ENCODE measurements around the gene FBRSL1. TPM values are rescaled to one million over a fixed set of nuclear protein-coding genes. Genes with fewer than 3 reads are reported as not detected.

FBRSL1 gene
- total RNA-seq, 4 donors from 2014 or later: 14.4 to 28.1 (median 18.5) TPM

GRCh38 chr12:132517013-132517739 lies 27.2 kb downstream of the FBRSL1 start:
- Histone ChIP-seq H3K4me1 (peaks cover 12 to 39% (median 22%) of the 10 kb centered on the region in 4 donors), H3K36me3 (peaks cover 5 to 34% (median 25%) of the 10 kb centered on the region in 4 donors), H3K4me3 (no peak overlapping the region), H3K27ac (replicated peaks in 1 of 4) (no peak overlapping the region), H3K27me3 (no peaks in the 10 kb centered on the region), H3K9me3 (peaks cover 0 to 15% (median 0%) of the 10 kb centered on the region in 4 donors)
- DNase-seq (ENCODE audit: extremely low spot score): no peak
- no peak for TF ChIP-seq POLR2AphosphoS5 (IDR thresholded peaks at IDR 0.05)
- no peak for TF ChIP-seq POLR2A (IDR thresholded peaks at IDR 0.05; ENCODE audit: low read depth)
- no peak for TF ChIP-seq EP300 (IDR thresholded peaks at IDR 0.05)
- TF ChIP-seq CTCF (IDR thresholded peaks at IDR 0.05): no peak
- 93% methylated on average over 11 of the region's 19 CpGs for WGBS
- intact Hi-C loops (cut with DNase I): no loop called here

GRCh38 chr12:132517740-132518100 lies 27.8 kb downstream of the FBRSL1 start:
- Histone ChIP-seq H3K4me3 (no peak overlapping the region), H3K4me1 (peaks cover 10 to 39% (median 18%) of the 10 kb centered on the region in 4 donors), H3K27ac (replicated peaks in 1 of 4) (no peak overlapping the region), H3K9me3 (peaks cover 0 to 15% (median 0%) of the 10 kb centered on the region in 4 donors), H3K36me3 (peaks cover 5 to 29% (median 21%) of the 10 kb centered on the region in 4 donors), H3K27me3 (no peaks in the 10 kb centered on the region)
- DNase-seq (ENCODE audit: extremely low spot score): no peak
- WGBS: 88% methylated on average over 7 of the region's 10 CpGs
- intact Hi-C loops (cut with DNase I): no loop called here
- TF ChIP-seq POLR2AphosphoS5 (IDR thresholded peaks at IDR 0.05): no peak

DNA sequence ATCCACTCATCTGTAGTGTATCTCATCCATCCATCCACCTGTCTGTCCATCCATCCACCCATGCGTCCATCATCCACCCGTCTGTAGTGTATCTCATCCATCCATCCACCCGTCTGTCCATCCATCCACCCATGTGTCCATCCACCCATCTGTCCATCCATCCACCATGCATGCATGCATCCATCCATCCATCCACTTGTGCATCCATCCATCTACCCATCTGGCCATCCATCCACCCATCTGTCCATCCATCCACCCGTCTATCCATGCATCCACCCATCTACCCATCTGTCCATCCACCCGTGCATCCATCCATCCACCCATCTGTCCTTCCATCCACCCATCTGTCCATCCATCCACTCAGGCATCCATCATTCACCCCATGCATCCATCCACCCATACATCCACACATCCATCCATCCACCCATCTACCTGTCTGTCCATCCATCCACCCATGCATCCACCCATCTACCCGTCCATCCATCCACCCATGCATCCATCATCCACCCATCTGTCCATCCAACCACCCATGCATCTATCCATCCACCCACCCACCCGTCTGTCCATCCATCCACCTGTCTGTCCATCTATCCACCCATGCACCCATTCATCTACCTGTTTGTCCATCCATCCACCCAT lies 28.5 kb downstream of the FBRSL1 start:
- intact Hi-C loops (cut with DNase I): no loop called here
- H3K36me3 ChIP-seq: peaks cover 5 to 29% (median 20%) of the 10 kb centered on the region in 4 donors

GRCh38 chr12:132520421-132521199 lies 30.7 kb downstream of the FBRSL1 start:
- no peak overlapping the region for H3K27ac ChIP-seq (replicated peaks in 1 of 4)
- intact Hi-C loops (cut with DNase I): loop anchor here (5.0 kb wide), 1 partner anchor 103 kb away; no protein-coding TSS in a partner anchor

More for the DNA sequence above, 28.5 kb downstream of the FBRSL1 start:
- no peak for TF ChIP-seq EP300 (IDR thresholded peaks at IDR 0.05)
- no peak for TF ChIP-seq POLR2AphosphoS5 (IDR thresholded peaks at IDR 0.05)
- no peak for TF ChIP-seq POLR2A (IDR thresholded peaks at IDR 0.05; ENCODE audit: low read depth)
- no peak for TF ChIP-seq CTCF (IDR thresholded peaks at IDR 0.05)
- Histone ChIP-seq H3K4me1 (peaks cover 13 to 39% (median 21%) of the 10 kb centered on the region in 4 donors), H3K27me3 (no peaks in the 10 kb centered on the region), H3K4me3 (no peak overlapping the region), H3K9me3 (peaks cover 0 to 15% (median 0%) of the 10 kb centered on the region in 4 donors), H3K27ac (replicated peaks in 1 of 4) (no peak overlapping the region)
- WGBS: 92% methylated on average over 7 of the region's 7 CpGs
- no peak for DNase-seq (ENCODE audit: extremely low spot score)

More at GRCh38 chr12:132520421-132521199, 30.7 kb downstream of the FBRSL1 start:
- Histone ChIP-seq H3K27me3 (no peaks in the 10 kb centered on the region), H3K9me3 (peaks cover 0 to 10% (median 0%) of the 10 kb centered on the region in 4 donors), H3K36me3 (peaks cover 5 to 27% (median 20%) of the 10 kb centered on the region in 4 donors), H3K4me3 (no peak overlapping the region), H3K4me1 (peaks cover 20 to 46% (median 30%) of the 10 kb centered on the region in 4 donors)
- TF ChIP-seq EP300 (IDR thresholded peaks at IDR 0.05) (no peak), POLR2A (IDR thresholded peaks at IDR 0.05; ENCODE audit: low read depth) (no peak), CTCF (IDR thresholded peaks at IDR 0.05) (no peak), POLR2AphosphoS5 (IDR thresholded peaks at IDR 0.05) (no peak)
- 80% methylated on average over 4 of the region's 17 CpGs for WGBS
- DNase-seq (ENCODE audit: extremely low spot score): no peak

All from esophagus muscularis mucosa (tissue), 4 donors.